KMS-11 (cell line): ENCODE data around the gene MAML3.

Source experiments
- H2AFZ ChIP-seq: fragments of 200-600 bp; sonication (generic); 2 replicates; pipeline ENCODE4 v1.6.1; 2016; ENCODE audit warnings: antibody characterized with exemption, mixed run types, low read depth
- H3K27ac ChIP-seq: fragments of 200-600 bp; sonication (generic); 2 replicates; pipeline ENCODE4 v1.6.1; 2016; ENCODE audit warnings: mild to moderate bottlenecking, mixed run types
- H3K27me3 ChIP-seq: fragments of 200-600 bp; sonication (generic); 2 replicates; pipeline ENCODE4 v1.6.1; 2017; ENCODE audit warnings: mild to moderate bottlenecking, low read depth, mixed run types, moderate library complexity; ENCODE audit not compliant: insufficient read depth
- H3K36me3 ChIP-seq: fragments of 200-600 bp; sonication (generic); 2 replicates; pipeline ENCODE4 v1.6.1; 2017; ENCODE audit warnings: mild to moderate bottlenecking, mixed run types; ENCODE audit not compliant: insufficient read depth
- H3K4me1 ChIP-seq: fragments of 200-600 bp; sonication (generic); 2 replicates; pipeline ENCODE4 v1.6.1; 2016; ENCODE audit warnings: mild to moderate bottlenecking, low read depth, mixed run types; ENCODE audit not compliant: poor library complexity, severe bottlenecking
- H3K4me2 ChIP-seq: fragments of 200-600 bp; sonication (generic); 2 replicates; pipeline ENCODE4 v1.7.0; 2016; ENCODE audit warnings: mild to moderate bottlenecking, mixed run types
- H3K4me3 ChIP-seq: fragments of 200-600 bp; sonication (generic); IDR thresholded peaks from 2 replicates; pipeline ENCODE4 v1.6.1; 2017; ENCODE audit warnings: low read depth, low read length, mixed read lengths; ENCODE audit not compliant: insufficient read depth
- H3K79me2 ChIP-seq: fragments of 200-600 bp; sonication (generic); 2 replicates; pipeline ENCODE4 v1.6.1; 2016; ENCODE audit warnings: low read depth, mixed run types; ENCODE audit not compliant: insufficient read depth
- H3K9ac ChIP-seq: fragments of 200-600 bp; sonication (generic); 2 replicates; pipeline ENCODE4 v1.6.1; 2016; ENCODE audit warnings: mild to moderate bottlenecking, mixed run types
- H4K20me1 ChIP-seq: fragments of 200-600 bp; sonication (generic); 2 replicates; pipeline ENCODE4 v1.6.1; 2016; ENCODE audit warnings: mild to moderate bottlenecking, mixed run types; ENCODE audit not compliant: insufficient read depth
- CTCF ChIP-seq: fragments of 200-600 bp; sonication (generic); conservative IDR thresholded peaks from 2 replicates; pipeline ENCODE4 v1.6.1; 2017; ENCODE audit warnings: low read depth, mild to moderate bottlenecking, antibody characterized with exemption, low read length, moderate library complexity, mixed read lengths

Gene MAML3

GRCh38 chr4:139763205-139763604 lies 390.8 kb downstream of the MAML3 start:
- H3K4me1 ChIP-seq: peaks cover 50% of the 10 kb centered on the region
- H3K9ac ChIP-seq: peak overlapping the region; percentile 19; the same call in 1 of the 2 replicates
- peak overlapping the region; percentile 89 for H3K4me2 ChIP-seq
- no peaks in the 10 kb centered on the region for H3K36me3 ChIP-seq
- H2AFZ ChIP-seq: peak overlapping the region; percentile 73
- H3K27me3 ChIP-seq: no peaks in the 10 kb centered on the region
- peak overlapping the region; percentile 55 for H3K27ac ChIP-seq
- H3K4me3 ChIP-seq: no peak overlapping the region
- no peaks in the 10 kb centered on the region for H3K79me2 ChIP-seq
- no peak for TF ChIP-seq CTCF
- H4K20me1 ChIP-seq: no peaks in the 10 kb centered on the region

GRCh38 chr4:139762720-139763119 lies 391.3 kb downstream of the MAML3 start:
- Histone ChIP-seq H3K27me3 (no peaks in the 10 kb centered on the region), H3K36me3 (no peaks in the 10 kb centered on the region), H3K27ac (no peak overlapping the region), H3K4me3 (no peak overlapping the region), H3K79me2 (no peaks in the 10 kb centered on the region), H2AFZ (peak overlapping the region; percentile 73; the same call in 1 of the 2 replicates), H3K4me1 (peaks cover 46% of the 10 kb centered on the region), H4K20me1 (no peaks in the 10 kb centered on the region), H3K9ac (no peak overlapping the region), H3K4me2 (peak overlapping the region; percentile 89)
- TF ChIP-seq CTCF: no peak

- Histone ChIP-seq H3K27me3 (no peaks in the 10 kb centered on the region), H4K20me1 (no peaks in the 10 kb centered on the region), H3K79me2 (no peaks in the 10 kb centered on the region), H3K4me1 (peaks cover 33% of the 10 kb centered on the region), H3K4me3 (no peak overlapping the region), H2AFZ (no peak overlapping the region), H3K9ac (no peak overlapping the region), H3K4me2 (no peak overlapping the region), H3K27ac (no peak overlapping the region), H3K36me3 (no peaks in the 10 kb centered on the region)
- TF ChIP-seq CTCF: peak; percentile 49; the same call in 1 of the 2 replicates
Measured at GRCh38 chr4:139761461-139761860, 392.5 kb downstream of the MAML3 start.

- Histone ChIP-seq H3K36me3 (no peaks in the 10 kb centered on the region), H3K79me2 (no peaks in the 10 kb centered on the region), H3K27ac (no peak overlapping the region), H2AFZ (no peak overlapping the region), H4K20me1 (no peaks in the 10 kb centered on the region), H3K4me3 (no peak overlapping the region), H3K4me1 (peaks cover 33% of the 10 kb centered on the region), H3K4me2 (no peak overlapping the region), H3K9ac (no peak overlapping the region), H3K27me3 (no peaks in the 10 kb centered on the region)
- TF ChIP-seq CTCF: no peak
Measured at GRCh38 chr4:139760567-139760966, 393.4 kb downstream of the MAML3 start.

- H3K27me3 ChIP-seq: no peaks in the 10 kb centered on the region
- H2AFZ ChIP-seq: no peak overlapping the region
- H3K27ac ChIP-seq: no peak overlapping the region
- H3K79me2 ChIP-seq: no peaks in the 10 kb centered on the region
- peaks cover 19% of the 10 kb centered on the region for H3K4me1 ChIP-seq
- H3K36me3 ChIP-seq: no peaks in the 10 kb centered on the region
- no peak overlapping the region for H3K9ac ChIP-seq
- no peak for TF ChIP-seq CTCF
- no peak overlapping the region for H3K4me2 ChIP-seq
- no peaks in the 10 kb centered on the region for H4K20me1 ChIP-seq
- H3K4me3 ChIP-seq: no peak overlapping the region
Measured at GRCh38 chr4:139759097-139759496, 394.9 kb downstream of the MAML3 start.
